Neural cell (in vitro differentiated cells): ENCODE measurements around the gene TAS2R41. TPM values are rescaled to one million over a fixed set of nuclear protein-coding genes. Genes with fewer than 3 reads are reported as not detected.

Source experiments
- H2AFZ ChIP-seq: fragments of 200-600, 300-800 bp; sonication (generic), shearing (Covaris generic); 2 replicates; pipeline ENCODE4 v1.6.0; 2014; ENCODE audit warnings: low read depth, mild to moderate bottlenecking, antibody characterized with exemption, low read length, moderate library complexity
- H3F3A ChIP-seq: fragments of 200-600 bp; shearing (Covaris generic); 2 replicates; pipeline ENCODE4 v1.6.1; 2016; ENCODE audit warnings: mild to moderate bottlenecking, moderate library complexity, mixed read lengths, antibody characterized with exemption, low read length; ENCODE audit not compliant: insufficient read depth, poor library complexity, severe bottlenecking
- H3K27ac ChIP-seq: fragments of 200-600, 300-800 bp; sonication (generic), shearing (Covaris generic); 2 replicates; pipeline ENCODE4 v1.5.1; 2014; ENCODE audit warnings: mild to moderate bottlenecking, low read length, moderate library complexity
- H3K27me3 ChIP-seq: fragments of 300-800, 200-600 bp; sonication (generic), shearing (Covaris generic); 2 replicates; pipeline ENCODE4 v1.6.0; 2014; ENCODE audit warnings: mild to moderate bottlenecking, low read depth, low read length, moderate library complexity; ENCODE audit not compliant: insufficient read depth
- H3K36me3 ChIP-seq: fragments of 300-800, 200-600 bp; sonication (generic), shearing (Covaris generic); 2 replicates; pipeline ENCODE4 v1.5.1; 2014; ENCODE audit warnings: mild to moderate bottlenecking, antibody characterized with exemption, low read length, moderate library complexity; ENCODE audit not compliant: insufficient read depth
- H3K4me2 ChIP-seq: fragments of 300-800, 200-600 bp; sonication (generic), shearing (Covaris generic); 2 replicates; pipeline ENCODE4 v1.6.0; 2014; ENCODE audit warnings: mild to moderate bottlenecking, low read length
- H3K4me3 ChIP-seq: fragments of 300-800, 200-600 bp; sonication (generic), shearing (Covaris generic); 2 replicates; pipeline ENCODE4 v1.5.1; 2014; ENCODE audit warnings: mild to moderate bottlenecking, low read length, moderate library complexity
- H3K79me2 ChIP-seq: fragments of 200-600 bp; shearing (Covaris generic); replicated peaks from 2 replicates; pipeline ENCODE4 v1.6.0; 2014; ENCODE audit warnings: mild to moderate bottlenecking, low read length, moderate library complexity; ENCODE audit not compliant: insufficient read depth
- H3K9ac ChIP-seq: fragments of 300-800, 200-600 bp; sonication (generic), shearing (Covaris generic); 2 replicates; pipeline ENCODE4 v1.6.1; 2016; ENCODE audit warnings: mild to moderate bottlenecking, low read length, mixed read lengths
- H3K9me2 ChIP-seq: fragments of 200-600 bp; shearing (Covaris generic); 2 replicates; pipeline ENCODE4 v1.6.1; 2016; ENCODE audit warnings: mild to moderate bottlenecking, low read length, mixed read lengths; ENCODE audit not compliant: insufficient read depth
- H3K9me3 ChIP-seq: fragments of 200-600, 300-800 bp; sonication (generic), shearing (Covaris generic); 2 replicates; pipeline ENCODE4 v1.6.1; 2016; ENCODE audit warnings: mild to moderate bottlenecking, mixed run types, low read length, moderate library complexity, mixed read lengths
- H4K20me1 ChIP-seq: fragments of 200-600 bp; shearing (Covaris generic); 2 replicates; pipeline ENCODE4 v1.6.1; 2016; ENCODE audit warnings: mild to moderate bottlenecking, mixed run types; ENCODE audit not compliant: insufficient read depth
- CTCF ChIP-seq: fragments of 450-650 bp; IDR thresholded peaks from 2 replicates; pipeline ENCODE4 v1.5.1; 2014; ENCODE audit warnings: antibody characterized with exemption, mild to moderate bottlenecking, moderate library complexity; ENCODE audit not compliant: poor library complexity, severe bottlenecking
- EP300 ChIP-seq: fragments of 450-650 bp; conservative IDR thresholded peaks from 2 replicates; pipeline ENCODE4 v1.6.1; 2014; ENCODE audit warnings: antibody characterized with exemption, mild to moderate bottlenecking, moderate library complexity; ENCODE audit not compliant: poor library complexity, severe bottlenecking
- EZH2 ChIP-seq: fragments of 200-600, 300-800 bp; shearing (Covaris generic), sonication (generic); IDR thresholded peaks from 2 replicates; pipeline ENCODE4 v1.6.1; 2014; ENCODE audit warnings: antibody characterized with exemption, low read length, borderline replicate concordance, mild to moderate bottlenecking; ENCODE audit not compliant: insufficient read depth, poor library complexity, severe bottlenecking
- MXI1 ChIP-seq: fragments of 450-650 bp; conservative IDR thresholded peaks from 2 replicates; pipeline ENCODE4 v1.6.1; 2014; ENCODE audit warnings: antibody characterized with exemption, mild to moderate bottlenecking; ENCODE audit not compliant: poor library complexity, severe bottlenecking
- POLR2AphosphoS5 ChIP-seq: IDR thresholded peaks from 2 replicates; pipeline ENCODE4 v1.6.1; 2012
- RAD21 ChIP-seq: fragments of 450-650 bp; conservative IDR thresholded peaks from 2 replicates; pipeline ENCODE4 v1.6.1; 2014; ENCODE audit warnings: antibody characterized with exemption, mild to moderate bottlenecking, moderate library complexity
- SMC3 ChIP-seq: fragments of 450-650 bp; conservative IDR thresholded peaks from 2 replicates; pipeline ENCODE4 v1.6.1; 2014; ENCODE audit warnings: antibody characterized with exemption, mild to moderate bottlenecking, moderate library complexity; ENCODE audit not compliant: poor library complexity
- TAF1 ChIP-seq: IDR thresholded peaks from 2 replicates; pipeline ENCODE4 v1.6.1; 2012; ENCODE audit warnings: low read depth
- polyA plus RNA-seq: library from polyadenylated mRNA; depleted of rRNA; stranded (reverse); fragments of >200 nt; gene quantifications from 2 replicates; pipeline ENCODE4 v1.2.3, GENCODE V29; 2014
- TF ChIP-seq, protein P1 (sequence below): IDR thresholded peaks from 2 replicates; pipeline ENCODE4 v1.6.1; 2012; ENCODE audit warnings: borderline replicate concordance

The TAS2R41 gene
- polyA plus RNA-seq, 1 donor from 2014 or later, result not detected

GRCh38 chr7:143444063-143444782 is 33.5 kb upstream of the TAS2R41 start:
- Histone ChIP-seq H3K9me3 (no peaks in the 10 kb centered on the region), H3K4me3 (no peak overlapping the region), H3K27me3 (no peaks in the 10 kb centered on the region), H2AFZ (no peak overlapping the region), H3K9ac (no peak overlapping the region), H3K27ac (no peak overlapping the region), H3K4me2 (no peak overlapping the region), H3K36me3 (no peaks in the 10 kb centered on the region), H3F3A (no peaks in the 10 kb centered on the region), H3K9me2 (no peaks in the 10 kb centered on the region), H3K79me2 (no peaks in the 10 kb centered on the region), H4K20me1 (no peaks in the 10 kb centered on the region)
- TF ChIP-seq MXI1 (no peak), SMC3 (no peak), POLR2AphosphoS5 (no peak), CTCF (no peak), TAF1 (no peak), RAD21 (no peak), EP300 (no peak), EZH2 (no peak)
- TF ChIP-seq, protein P1, sequence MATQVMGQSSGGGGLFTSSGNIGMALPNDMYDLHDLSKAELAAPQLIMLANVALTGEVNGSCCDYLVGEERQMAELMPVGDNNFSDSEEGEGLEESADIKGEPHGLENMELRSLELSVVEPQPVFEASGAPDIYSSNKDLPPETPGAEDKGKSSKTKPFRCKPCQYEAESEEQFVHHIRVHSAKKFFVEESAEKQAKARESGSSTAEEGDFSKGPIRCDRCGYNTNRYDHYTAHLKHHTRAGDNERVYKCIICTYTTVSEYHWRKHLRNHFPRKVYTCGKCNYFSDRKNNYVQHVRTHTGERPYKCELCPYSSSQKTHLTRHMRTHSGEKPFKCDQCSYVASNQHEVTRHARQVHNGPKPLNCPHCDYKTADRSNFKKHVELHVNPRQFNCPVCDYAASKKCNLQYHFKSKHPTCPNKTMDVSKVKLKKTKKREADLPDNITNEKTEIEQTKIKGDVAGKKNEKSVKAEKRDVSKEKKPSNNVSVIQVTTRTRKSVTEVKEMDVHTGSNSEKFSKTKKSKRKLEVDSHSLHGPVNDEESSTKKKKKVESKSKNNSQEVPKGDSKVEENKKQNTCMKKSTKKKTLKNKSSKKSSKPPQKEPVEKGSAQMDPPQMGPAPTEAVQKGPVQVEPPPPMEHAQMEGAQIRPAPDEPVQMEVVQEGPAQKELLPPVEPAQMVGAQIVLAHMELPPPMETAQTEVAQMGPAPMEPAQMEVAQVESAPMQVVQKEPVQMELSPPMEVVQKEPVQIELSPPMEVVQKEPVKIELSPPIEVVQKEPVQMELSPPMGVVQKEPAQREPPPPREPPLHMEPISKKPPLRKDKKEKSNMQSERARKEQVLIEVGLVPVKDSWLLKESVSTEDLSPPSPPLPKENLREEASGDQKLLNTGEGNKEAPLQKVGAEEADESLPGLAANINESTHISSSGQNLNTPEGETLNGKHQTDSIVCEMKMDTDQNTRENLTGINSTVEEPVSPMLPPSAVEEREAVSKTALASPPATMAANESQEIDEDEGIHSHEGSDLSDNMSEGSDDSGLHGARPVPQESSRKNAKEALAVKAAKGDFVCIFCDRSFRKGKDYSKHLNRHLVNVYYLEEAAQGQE, result no peak

DNA sequence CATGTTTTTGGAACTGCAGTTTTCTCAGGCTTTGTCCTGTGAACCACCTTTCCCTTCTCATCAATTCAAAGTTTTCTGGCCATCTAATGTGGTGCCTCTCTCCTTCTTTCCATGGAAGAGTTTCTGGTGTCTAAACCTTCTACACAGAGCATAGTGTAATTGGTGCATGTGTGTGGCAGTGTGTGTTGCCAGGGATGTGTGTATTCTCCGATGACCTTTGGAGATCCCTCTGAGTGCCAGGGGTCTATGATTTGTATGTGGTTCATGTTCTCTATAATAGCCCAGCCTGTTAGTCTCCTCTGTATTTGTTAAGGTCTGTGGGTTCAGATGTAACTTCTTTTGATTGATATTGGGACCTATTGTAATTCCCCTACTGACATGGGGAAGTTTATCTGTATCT is 32.9 kb upstream of the TAS2R41 start:
- Histone ChIP-seq H3K79me2 (no peaks in the 10 kb centered on the region), H3K4me3 (no peak overlapping the region), H3K36me3 (no peaks in the 10 kb centered on the region), H3K9me2 (no peaks in the 10 kb centered on the region), H3F3A (no peaks in the 10 kb centered on the region), H3K27me3 (no peaks in the 10 kb centered on the region), H4K20me1 (no peaks in the 10 kb centered on the region), H2AFZ (no peak overlapping the region), H3K4me2 (no peak overlapping the region), H3K9ac (no peak overlapping the region), H3K27ac (no peak overlapping the region), H3K9me3 (no peaks in the 10 kb centered on the region)
- TF ChIP-seq, protein P1, result no peak
- no peak for TF ChIP-seq SMC3
- TF ChIP-seq TAF1, result no peak
- no peak for TF ChIP-seq EZH2
- no peak for TF ChIP-seq CTCF
- no peak for TF ChIP-seq RAD21
- no peak for TF ChIP-seq EP300
- TF ChIP-seq POLR2AphosphoS5, result no peak
- no peak for TF ChIP-seq MXI1
